CD4-positive, CD25-positive, alpha-beta regulatory T cell (primary cell): ENCODE results near the gene AKR1D1. TPM values are rescaled to one million over a fixed set of nuclear protein-coding genes. Genes with fewer than 3 reads are reported as not detected.
A peak's percentile ranks its signal among the peaks of the same experiment; 100 is the strongest.

Experiments used
- ATAC-seq, 2 donors: fragments of 150-1000 bp; cut with Tn5 transposase; one replicate each; pipeline ENCODE4 v1.10.0; 2021; ENCODE audit warnings: low read depth in 2 of 2, moderate number of reproducible peaks in 2 of 2, moderate library complexity in 1 of 2
- DNase-seq, 3 donors: peaks; one replicate each; pipeline versions ENCODE4 v3.0.0 to v3.0.0-alpha.2; 2012 to 2022; ENCODE audit warnings: mixed read lengths in 1 of 3
- H3K27ac ChIP-seq: one replicate; pipeline ENCODE4 v1.7.0; 2013; ENCODE audit warnings: mild to moderate bottlenecking, low read length; ENCODE audit not compliant: insufficient read depth, poor library complexity, severe bottlenecking
- H3K27me3 ChIP-seq: one replicate; pipeline ENCODE4 v1.7.0; 2013; ENCODE audit warnings: low read length; ENCODE audit not compliant: control insufficient read depth, insufficient read depth
- H3K36me3 ChIP-seq: one replicate; pipeline ENCODE4 v1.7.0; 2013; ENCODE audit warnings: mild to moderate bottlenecking, low read length, moderate library complexity; ENCODE audit not compliant: control insufficient read depth, insufficient read depth
- H3K4me1 ChIP-seq: 2 replicates; pipeline ENCODE4 v1.7.0; 2013; ENCODE audit warnings: mild to moderate bottlenecking, low read length; ENCODE audit not compliant: insufficient read depth, control insufficient read depth, poor library complexity, severe bottlenecking
- H3K4me3 ChIP-seq: one replicate; pipeline ENCODE4 v1.7.0; 2013; ENCODE audit warnings: low read depth, mild to moderate bottlenecking, low read length, moderate library complexity
- H3K9me3 ChIP-seq, 2 experiments: 1 replicate in 1 of 2; 2 replicates in 1 of 2; pipeline ENCODE4 v1.7.0; 2013; ENCODE audit warnings: low read length in 2 of 2, mild to moderate bottlenecking in 1 of 2, moderate library complexity in 1 of 2; ENCODE audit not compliant: control insufficient read depth in 2 of 2
- H3K27ac Mint-ChIP-seq, 3 donors: one replicate each; pipeline ENCODE4 v1.8.0; 2020 to 2022; ENCODE audit warnings: mild to moderate bottlenecking in 3 of 3, mixed read lengths in 3 of 3, moderate library complexity in 2 of 3
- H3K27me3 Mint-ChIP-seq: one replicate; pipeline ENCODE4 v1.8.0; 2022; ENCODE audit warnings: mild to moderate bottlenecking, mixed read lengths
- H3K36me3 Mint-ChIP-seq: one replicate; pipeline ENCODE4 v1.8.0; 2020; ENCODE audit warnings: mixed read lengths
- H3K4me1 Mint-ChIP-seq, 4 donors: one replicate each; pipeline ENCODE4 v1.8.0; 2020 to 2022; ENCODE audit warnings: mixed read lengths in 4 of 4, mild to moderate bottlenecking in 1 of 4
- H3K4me3 Mint-ChIP-seq, 4 donors: one replicate each; pipeline ENCODE4 v1.8.0; 2020 to 2022; ENCODE audit warnings: mild to moderate bottlenecking in 4 of 4, mixed read lengths in 4 of 4, moderate library complexity in 3 of 4
- H3K9me3 Mint-ChIP-seq, 7 donors: one replicate each; pipeline ENCODE4 v1.8.0; 2020 to 2022; ENCODE audit warnings: mixed read lengths in 7 of 7, mild to moderate bottlenecking in 3 of 7, moderate library complexity in 2 of 7
- polyA plus RNA-seq, 4 donors: library from polyadenylated mRNA; unstranded; fragments of 300-500 nt; fragmentation: Illumina TruSeq; gene quantifications; one replicate each; pipeline ENCODE4 v1.2.3, GENCODE V29; 2021
- total RNA-seq: library from RNA; stranded (reverse); gene quantifications from one replicate; pipeline ENCODE4 v1.2.3, GENCODE V29; 2022

AKR1D1 gene
- total and polyA plus RNA-seq, 5 donors from 2014 or later, result not detected

DNA sequence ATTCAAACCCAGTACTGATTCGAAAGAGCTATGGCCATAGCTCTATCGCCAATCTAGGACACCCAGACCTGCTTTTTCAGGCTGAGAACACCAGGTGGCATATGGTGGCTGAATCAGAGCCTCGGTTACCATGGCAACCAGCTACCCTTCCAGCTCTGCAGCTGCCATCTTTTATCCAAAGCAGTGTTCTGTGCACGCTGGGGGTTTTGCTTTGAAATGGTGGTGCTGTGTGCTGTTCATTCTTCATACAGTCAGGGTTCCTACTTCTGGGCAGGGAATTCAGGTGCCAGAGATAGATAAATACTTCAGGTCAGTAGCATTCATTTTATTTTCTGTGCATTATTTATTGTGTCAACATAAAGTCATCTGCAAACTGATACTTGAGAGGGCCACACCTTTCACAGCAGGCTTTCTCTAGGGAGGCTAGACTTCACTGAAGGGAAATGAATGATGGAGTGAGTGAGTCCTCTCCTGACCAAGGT is 85.4 kb downstream of the AKR1D1 start:
- H3K36me3 Mint-ChIP-seq, result no peaks in the 10 kb centered on the region
- DNase-seq (peak; percentile 56 to 85 (median 73)), ATAC-seq (peak; percentile 76 to 80)
- Histone ChIP-seq H3K36me3 (no peaks in the 10 kb centered on the region), H3K4me3 (no peak overlapping the region), H3K4me1 (no peaks in the 10 kb centered on the region), H3K27ac (no peak overlapping the region), H3K9me3 (peaks cover 8 to 10% of the 10 kb centered on the region in 2 experiments), H3K27me3 (no peaks in the 10 kb centered on the region)
- no peaks in the 10 kb centered on the region for H3K4me1 Mint-ChIP-seq
- H3K4me3 Mint-ChIP-seq, result no peak overlapping the region
- H3K27ac Mint-ChIP-seq, result no peak overlapping the region
- peaks cover 4% of the 10 kb centered on the region for H3K27me3 Mint-ChIP-seq
- H3K9me3 Mint-ChIP-seq, result peaks cover 0 to 13% (median 4%) of the 10 kb centered on the region in 7 donors

DNA sequence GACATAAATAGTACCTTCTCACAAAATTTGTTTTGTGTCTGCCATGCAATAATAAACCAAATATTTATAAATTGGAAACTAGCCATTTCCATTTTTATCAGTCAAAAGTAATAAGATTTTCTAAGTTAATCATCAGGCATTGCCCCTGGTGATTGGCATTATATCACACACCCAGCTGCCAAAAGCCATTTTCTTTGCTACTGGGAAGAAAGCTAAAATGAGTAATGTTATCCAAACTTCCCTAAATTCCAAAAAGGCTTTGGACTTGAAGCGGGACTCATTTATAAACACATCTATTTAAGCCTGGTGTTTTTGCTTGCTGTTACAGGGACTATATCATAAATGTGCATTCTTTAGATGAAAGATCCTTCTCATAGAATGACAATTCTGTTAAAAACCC is 86.0 kb downstream of the AKR1D1 start:
- H3K9me3 ChIP-seq, result peaks cover 8 to 10% of the 10 kb centered on the region in 2 experiments
- no peak overlapping the region for H3K27ac ChIP-seq
- no peak for ATAC-seq
- H3K36me3 ChIP-seq, result no peaks in the 10 kb centered on the region
- H3K27me3 ChIP-seq, result no peaks in the 10 kb centered on the region
- DNase-seq, result no peak
- no peak overlapping the region for H3K27ac Mint-ChIP-seq
- peaks cover 4% of the 10 kb centered on the region for H3K27me3 Mint-ChIP-seq
- H3K4me1 Mint-ChIP-seq, result no peaks in the 10 kb centered on the region
- no peaks in the 10 kb centered on the region for H3K4me1 ChIP-seq
- H3K9me3 Mint-ChIP-seq, result peaks cover 0 to 13% (median 4%) of the 10 kb centered on the region in 7 donors
- H3K4me3 ChIP-seq, result no peak overlapping the region
- no peak overlapping the region for H3K4me3 Mint-ChIP-seq
- H3K36me3 Mint-ChIP-seq, result no peaks in the 10 kb centered on the region

DNA sequence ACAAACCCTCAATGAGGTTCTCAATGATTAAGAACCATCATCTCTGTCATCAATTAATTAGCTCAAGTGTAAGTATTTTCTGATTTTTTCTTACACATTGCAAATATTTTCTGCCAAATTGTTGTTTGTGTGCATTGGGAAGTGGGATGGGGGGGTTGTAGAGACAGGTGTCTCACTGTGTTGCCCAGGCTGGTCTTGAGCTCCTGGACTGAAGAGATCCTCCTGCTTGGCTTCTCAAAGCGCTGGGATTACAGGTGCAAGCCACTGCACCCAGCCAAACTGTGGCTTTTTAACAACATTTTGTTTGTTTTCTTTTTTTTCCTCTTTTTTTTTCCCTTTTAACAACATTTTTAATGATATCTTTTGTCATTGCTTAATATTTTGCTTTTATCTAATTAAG is 87.5 kb downstream of the AKR1D1 start:
- Histone ChIP-seq H3K4me1 (no peaks in the 10 kb centered on the region), H3K9me3 (peaks cover 8 to 10% of the 10 kb centered on the region in 2 experiments), H3K36me3 (no peaks in the 10 kb centered on the region), H3K27ac (no peak overlapping the region), H3K27me3 (no peaks in the 10 kb centered on the region), H3K4me3 (no peak overlapping the region)
- Mint-ChIP-seq H3K4me1 (no peaks in the 10 kb centered on the region), H3K27me3 (peaks cover 8% of the 10 kb centered on the region), H3K4me3 (no peak overlapping the region), H3K27ac (no peak overlapping the region), H3K36me3 (no peaks in the 10 kb centered on the region), H3K9me3 (peaks cover 0 to 13% (median 4%) of the 10 kb centered on the region in 7 donors)
- no peak for ATAC-seq
- DNase-seq, result no peak

DNA sequence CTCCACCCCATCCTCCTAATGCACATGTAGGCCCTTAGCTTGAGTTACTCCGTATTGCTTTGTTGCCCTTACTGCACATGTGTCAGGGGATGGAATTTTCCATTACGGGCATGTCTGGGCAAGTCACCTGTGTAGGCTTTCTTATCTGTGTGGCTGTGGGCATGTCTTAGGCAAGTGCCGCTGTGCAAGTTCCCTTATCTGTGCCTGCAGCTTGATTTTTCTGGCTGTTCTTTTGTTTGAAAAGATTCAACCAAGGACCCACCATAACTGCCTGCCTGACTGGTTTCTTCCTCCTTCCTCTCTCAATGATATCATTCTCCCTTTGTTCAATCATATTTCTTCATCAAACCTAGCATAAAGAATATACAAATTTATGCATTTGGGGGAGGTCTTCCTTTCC is 88.5 kb downstream of the AKR1D1 start:
- peaks cover 0 to 13% (median 5%) of the 10 kb centered on the region in 7 donors for H3K9me3 Mint-ChIP-seq
- Histone ChIP-seq H3K4me1 (no peaks in the 10 kb centered on the region), H3K36me3 (no peaks in the 10 kb centered on the region), H3K27ac (no peak overlapping the region), H3K9me3 (peaks cover 8 to 10% of the 10 kb centered on the region in 2 experiments), H3K4me3 (no peak overlapping the region), H3K27me3 (no peaks in the 10 kb centered on the region)
- no peaks in the 10 kb centered on the region for H3K36me3 Mint-ChIP-seq
- DNase-seq (peak in 1 of 3 donors; percentile 2), ATAC-seq (no peak)
- no peak overlapping the region for H3K4me3 Mint-ChIP-seq
- H3K27me3 Mint-ChIP-seq, result peaks cover 13% of the 10 kb centered on the region
- H3K4me1 Mint-ChIP-seq, result no peaks in the 10 kb centered on the region
- H3K27ac Mint-ChIP-seq, result no peak overlapping the region

DNA sequence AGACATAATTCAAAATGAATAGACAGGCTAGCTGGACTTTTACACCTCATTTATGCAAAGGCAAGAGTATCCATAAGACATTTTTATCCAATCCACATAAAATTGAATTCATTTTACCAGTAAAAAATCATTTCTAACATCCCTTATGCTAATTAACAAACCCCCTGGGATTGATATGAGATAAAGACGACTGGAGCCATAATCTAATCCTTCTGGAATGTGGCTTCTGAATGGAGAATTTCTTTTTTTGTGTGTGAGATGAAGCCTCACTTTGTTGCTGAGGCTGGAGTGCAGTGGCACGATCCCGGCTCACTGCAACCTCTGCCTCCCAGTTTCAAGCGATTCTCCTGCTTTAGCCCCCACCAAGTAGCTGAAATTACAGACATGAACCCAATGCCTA is 90.4 kb downstream of the AKR1D1 start:
- no peak overlapping the region for H3K27ac Mint-ChIP-seq
- no peak overlapping the region for H3K4me3 ChIP-seq
- H3K4me3 Mint-ChIP-seq, result no peak overlapping the region
- no peak overlapping the region for H3K27ac ChIP-seq
- H3K4me1 ChIP-seq, result no peaks in the 10 kb centered on the region
- peaks cover 13% of the 10 kb centered on the region for H3K27me3 Mint-ChIP-seq
- ATAC-seq (no peak), DNase-seq (no peak)
- H3K9me3 ChIP-seq, result peaks cover 8 to 10% of the 10 kb centered on the region in 2 experiments
- H3K36me3 ChIP-seq, result no peaks in the 10 kb centered on the region
- no peaks in the 10 kb centered on the region for H3K36me3 Mint-ChIP-seq
- no peaks in the 10 kb centered on the region for H3K27me3 ChIP-seq
- H3K9me3 Mint-ChIP-seq, result peaks cover 0 to 13% (median 5%) of the 10 kb centered on the region in 7 donors
- H3K4me1 Mint-ChIP-seq, result no peaks in the 10 kb centered on the region

DNA sequence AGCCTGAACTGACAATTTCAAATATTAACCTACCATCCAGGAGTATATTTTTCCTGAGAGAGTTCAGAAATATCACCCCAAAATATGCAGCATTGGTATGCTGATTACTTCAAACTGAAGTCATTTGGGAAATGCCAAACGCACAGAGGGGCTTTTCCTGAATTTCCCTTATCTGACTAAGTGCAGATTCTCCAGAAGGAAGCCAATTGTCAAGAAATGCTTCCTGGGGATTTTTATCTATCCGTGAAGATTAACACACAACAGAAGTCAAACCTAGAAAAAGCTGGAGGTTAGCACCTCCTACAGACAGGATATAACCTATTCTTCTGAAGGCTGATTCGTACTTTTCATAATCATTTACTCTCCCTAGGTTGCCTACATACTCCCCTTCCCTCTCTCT is 91.0 kb downstream of the AKR1D1 start:
- Mint-ChIP-seq H3K36me3 (no peaks in the 10 kb centered on the region), H3K4me1 (no peaks in the 10 kb centered on the region), H3K27ac (no peak overlapping the region), H3K4me3 (no peak overlapping the region), H3K27me3 (peaks cover 13% of the 10 kb centered on the region), H3K9me3 (peaks cover 0 to 13% (median 5%) of the 10 kb centered on the region in 7 donors)
- DNase-seq (no peak), ATAC-seq (no peak)
- Histone ChIP-seq H3K27me3 (no peaks in the 10 kb centered on the region), H3K36me3 (no peaks in the 10 kb centered on the region), H3K27ac (no peak overlapping the region), H3K4me1 (no peaks in the 10 kb centered on the region), H3K4me3 (no peak overlapping the region), H3K9me3 (peaks cover 8 to 10% of the 10 kb centered on the region in 2 experiments)

DNA sequence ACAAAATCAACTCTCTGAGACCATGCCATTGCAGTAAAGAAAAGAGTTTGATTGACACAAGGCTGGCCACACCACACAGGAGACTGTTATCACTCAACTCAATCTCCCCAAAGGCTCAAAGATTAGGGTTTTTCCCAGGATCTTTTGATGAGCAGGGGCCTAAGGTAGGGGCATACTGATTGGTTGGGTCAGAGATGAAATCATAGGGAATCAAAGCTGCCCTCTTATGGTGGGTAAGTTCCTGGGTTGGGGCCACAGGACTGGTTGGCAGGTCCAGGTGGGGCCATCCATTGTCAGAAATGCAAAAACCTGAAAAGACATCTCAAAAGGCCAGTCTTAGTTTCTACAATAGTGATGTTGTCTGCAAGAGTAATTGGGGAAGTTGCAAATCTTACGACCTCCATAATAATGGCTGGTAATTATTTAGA is 91.6 kb downstream of the AKR1D1 start:
- peaks cover 13% of the 10 kb centered on the region for H3K27me3 Mint-ChIP-seq
- no peak overlapping the region for H3K27ac ChIP-seq
- DNase-seq (no peak), ATAC-seq (no peak)
- no peaks in the 10 kb centered on the region for H3K4me1 Mint-ChIP-seq
- H3K9me3 Mint-ChIP-seq, result peaks cover 0 to 13% (median 5%) of the 10 kb centered on the region in 7 donors
- no peaks in the 10 kb centered on the region for H3K4me1 ChIP-seq
- no peaks in the 10 kb centered on the region for H3K27me3 ChIP-seq
- H3K36me3 ChIP-seq, result no peaks in the 10 kb centered on the region
- H3K27ac Mint-ChIP-seq, result no peak overlapping the region
- H3K9me3 ChIP-seq, result peaks cover 8 to 10% of the 10 kb centered on the region in 2 experiments
- no peak overlapping the region for H3K4me3 Mint-ChIP-seq
- H3K36me3 Mint-ChIP-seq, result no peaks in the 10 kb centered on the region
- no peak overlapping the region for H3K4me3 ChIP-seq
